ENCODE results near the gene NRF1.

Gene NRF1

DNA sequence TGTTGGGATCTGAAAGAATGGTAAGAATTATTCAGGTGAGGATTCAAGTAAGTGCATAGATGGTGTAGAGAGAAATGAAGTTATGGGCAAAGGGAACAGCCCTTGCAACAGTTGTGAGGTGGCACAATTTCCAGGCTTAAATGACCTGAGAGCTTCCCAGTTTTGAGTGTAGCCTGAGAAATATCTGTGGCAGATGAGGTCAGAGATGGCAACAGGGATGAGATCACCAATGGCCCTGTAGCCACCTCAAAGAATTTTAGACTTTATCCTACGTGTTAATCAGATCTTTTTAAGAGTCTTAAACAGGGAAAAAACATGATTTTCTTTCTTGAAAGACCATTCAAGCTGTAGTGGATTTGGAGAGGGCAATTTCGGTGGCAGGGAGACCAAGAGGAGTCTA lies 1.9 kb upstream of the NRF1 start:
- Histone ChIP-seq H3K9me3 (ENCODE audit: control insufficient read depth, low read length) (no peaks in the 10 kb centered on the region), H3K4me3 (ENCODE audit: low read length) (no peak overlapping the region), H3K9ac (ENCODE audit: low read length) (no peak overlapping the region), H3K27me3 (ENCODE audit: control insufficient read depth, insufficient read depth, low read length) (no peaks in the 10 kb centered on the region), H3K36me3 (ENCODE audit: control insufficient read depth, insufficient read depth, low read length) (no peaks in the 10 kb centered on the region), H3K4me1 (ENCODE audit: control insufficient read depth, insufficient read depth, low read length) (peaks cover 4% of the 10 kb centered on the region)

DNA sequence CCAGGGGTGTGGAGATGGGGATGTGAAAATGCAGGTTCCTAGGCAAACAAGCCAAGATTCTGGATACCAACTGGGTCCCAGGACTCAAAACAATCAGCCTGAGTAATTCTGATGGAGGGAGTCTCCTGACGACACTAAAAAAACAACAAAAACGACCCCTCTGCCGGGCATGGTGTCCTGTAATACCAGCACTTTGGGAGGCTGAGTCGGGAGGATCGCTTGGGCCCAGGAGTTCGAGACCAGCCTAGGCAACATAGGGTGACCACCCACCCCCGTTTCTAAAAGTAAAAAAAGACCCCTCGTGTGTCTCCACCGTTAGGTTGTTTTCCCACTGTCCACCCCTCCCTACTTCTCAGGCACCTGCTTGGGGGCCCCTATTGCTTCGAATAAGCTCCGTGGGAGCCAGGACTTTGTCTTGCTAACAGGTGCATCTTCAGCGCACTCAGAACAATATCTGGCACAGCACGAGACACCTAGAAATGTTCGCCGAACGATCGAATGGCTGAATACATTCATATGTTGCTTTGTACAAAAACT lies 743 bp upstream of the NRF1 start:
- no peaks in the 10 kb centered on the region for H3K36me3 ChIP-seq (ENCODE audit: control insufficient read depth, insufficient read depth, low read length)
- H3K9me3 ChIP-seq (ENCODE audit: control insufficient read depth, low read length): no peaks in the 10 kb centered on the region
- H3K4me1 ChIP-seq (ENCODE audit: control insufficient read depth, insufficient read depth, low read length): peaks cover 4% of the 10 kb centered on the region
- H3K27me3 ChIP-seq (ENCODE audit: control insufficient read depth, insufficient read depth, low read length): no peaks in the 10 kb centered on the region
- peak overlapping the region; percentile 99 for H3K9ac ChIP-seq (ENCODE audit: low read length)
- peak overlapping the region; percentile 92 for H3K4me3 ChIP-seq (ENCODE audit: low read length)

DNA sequence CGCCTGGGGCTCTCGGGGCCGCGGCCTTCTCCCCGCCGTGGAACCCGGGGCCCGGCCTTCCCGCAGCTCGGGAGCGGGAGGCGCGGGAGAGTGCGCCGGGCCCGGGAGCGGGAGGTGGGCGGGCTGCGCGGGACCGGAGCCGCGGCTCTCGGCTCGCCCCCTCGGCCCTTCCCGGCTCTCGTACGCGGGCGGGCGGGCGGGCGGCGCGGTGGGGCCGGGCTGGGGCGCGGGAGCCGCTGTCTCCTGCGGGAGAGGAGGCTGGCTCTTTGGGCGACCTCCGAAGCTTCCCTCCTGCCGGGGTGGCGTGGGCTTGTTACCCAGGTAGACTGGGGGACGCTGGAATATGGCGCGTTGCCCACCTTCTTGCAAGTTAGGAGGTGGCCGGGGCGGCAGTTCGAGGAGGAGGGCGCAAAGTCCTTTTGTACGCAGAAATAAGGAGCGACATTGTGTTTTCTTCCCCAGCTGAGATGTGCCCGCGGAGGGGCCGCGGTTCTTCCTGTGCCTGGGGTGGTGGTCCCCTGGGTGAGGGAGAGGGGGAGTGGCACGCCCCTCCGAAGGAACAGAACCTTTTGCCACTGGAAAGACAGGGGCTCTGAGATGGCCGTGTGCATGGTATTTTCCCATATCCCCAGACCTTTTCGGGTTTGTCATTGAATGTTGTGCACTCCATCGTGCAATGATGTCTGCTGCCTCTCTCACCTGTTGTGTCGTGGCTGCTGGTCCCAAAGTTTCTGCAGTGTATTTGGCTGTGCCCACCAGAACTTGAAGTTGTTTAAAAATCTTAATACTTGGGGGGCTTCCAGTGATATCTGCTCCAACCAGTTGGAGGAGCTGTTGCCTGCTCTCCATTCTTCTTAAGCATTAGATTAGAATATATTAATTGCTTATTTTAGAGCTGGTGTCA lies 844 bp downstream of the NRF1 start:
- Histone ChIP-seq H3K9ac (ENCODE audit: low read length) (peak overlapping the region; percentile 96), H3K27me3 (ENCODE audit: control insufficient read depth, insufficient read depth, low read length) (no peaks in the 10 kb centered on the region), H3K4me3 (ENCODE audit: low read length) (peak overlapping the region; percentile 76), H3K36me3 (ENCODE audit: control insufficient read depth, insufficient read depth, low read length) (no peaks in the 10 kb centered on the region), H3K9me3 (ENCODE audit: control insufficient read depth, low read length) (no peaks in the 10 kb centered on the region), H3K4me1 (ENCODE audit: control insufficient read depth, insufficient read depth, low read length) (peaks cover 4% of the 10 kb centered on the region)

DNA sequence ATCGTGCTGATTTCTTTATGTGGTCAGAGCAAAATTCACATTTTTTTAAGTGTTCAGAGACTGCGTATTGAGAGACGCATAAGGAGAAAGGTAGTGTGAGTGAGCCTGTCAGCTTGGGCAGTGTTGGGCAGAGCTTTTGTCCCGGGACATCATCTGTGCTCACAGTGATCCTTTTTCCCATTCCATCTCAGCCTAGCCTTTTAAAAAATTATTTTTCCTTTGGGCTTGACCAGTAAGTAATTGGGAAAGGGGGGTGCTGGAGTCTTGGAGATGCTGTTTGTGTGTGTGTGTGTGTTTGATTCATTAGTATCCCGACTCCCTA lies 1.5 kb downstream of the NRF1 start:
- Histone ChIP-seq H3K9me3 (ENCODE audit: control insufficient read depth, low read length) (no peaks in the 10 kb centered on the region), H3K4me3 (ENCODE audit: low read length) (no peak overlapping the region), H3K27me3 (ENCODE audit: control insufficient read depth, insufficient read depth, low read length) (no peaks in the 10 kb centered on the region), H3K36me3 (ENCODE audit: control insufficient read depth, insufficient read depth, low read length) (no peaks in the 10 kb centered on the region), H3K4me1 (ENCODE audit: control insufficient read depth, insufficient read depth, low read length) (peaks cover 4% of the 10 kb centered on the region), H3K9ac (ENCODE audit: low read length) (peak overlapping the region; percentile 96)

DNA sequence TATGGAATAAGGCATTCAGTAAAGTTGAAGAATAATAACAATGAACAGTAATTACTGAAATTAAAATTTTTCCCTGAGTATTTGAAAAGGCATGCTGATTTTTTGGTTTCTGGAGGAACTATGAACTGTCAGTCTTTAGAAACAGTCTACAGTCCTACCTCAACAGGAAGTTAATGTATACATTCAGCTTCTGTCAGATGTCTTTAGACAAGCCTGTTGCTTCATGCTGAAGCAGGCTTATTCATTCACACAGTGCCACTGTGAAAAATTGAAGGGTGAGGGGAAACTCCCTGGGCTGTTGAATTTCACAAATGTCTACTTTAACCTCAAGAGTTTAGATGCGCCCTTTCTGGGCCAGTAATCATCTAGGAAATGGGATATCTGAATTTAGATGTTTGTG lies 3.5 kb downstream of the NRF1 start:
- no peaks in the 10 kb centered on the region for H3K27me3 ChIP-seq (ENCODE audit: control insufficient read depth, insufficient read depth, low read length)
- H3K4me3 ChIP-seq (ENCODE audit: low read length): no peak overlapping the region
- no peaks in the 10 kb centered on the region for H3K9me3 ChIP-seq (ENCODE audit: control insufficient read depth, low read length)
- peaks cover 4% of the 10 kb centered on the region for H3K4me1 ChIP-seq (ENCODE audit: control insufficient read depth, insufficient read depth, low read length)
- H3K36me3 ChIP-seq (ENCODE audit: control insufficient read depth, insufficient read depth, low read length): no peaks in the 10 kb centered on the region
- no peak overlapping the region for H3K9ac ChIP-seq (ENCODE audit: low read length)

DNA sequence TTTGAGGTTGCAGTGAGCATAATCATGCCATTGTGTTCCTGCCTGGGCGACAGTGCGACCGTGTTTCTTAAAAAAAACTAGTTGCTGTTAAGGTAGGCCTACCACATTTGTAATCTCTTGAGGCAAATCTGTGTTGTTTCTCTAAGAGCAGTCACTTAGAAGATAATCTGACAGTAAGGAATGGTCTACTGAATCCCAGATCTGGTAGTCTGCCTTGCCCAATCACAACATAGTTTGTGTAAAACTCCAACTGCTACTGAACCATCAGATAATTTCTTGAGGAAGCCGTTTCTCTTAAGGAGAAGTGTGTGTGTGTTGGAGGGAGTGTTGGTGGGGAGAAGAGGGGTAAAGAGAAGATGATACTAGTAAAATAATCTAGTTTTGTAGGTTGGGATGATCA lies 5.0 kb downstream of the NRF1 start:
- H3K4me1 ChIP-seq (ENCODE audit: control insufficient read depth, insufficient read depth, low read length): peaks cover 4% of the 10 kb centered on the region
- no peaks in the 10 kb centered on the region for H3K9me3 ChIP-seq (ENCODE audit: control insufficient read depth, low read length)
- no peaks in the 10 kb centered on the region for H3K27me3 ChIP-seq (ENCODE audit: control insufficient read depth, insufficient read depth, low read length)
- H3K36me3 ChIP-seq (ENCODE audit: control insufficient read depth, insufficient read depth, low read length): no peaks in the 10 kb centered on the region
- H3K4me3 ChIP-seq (ENCODE audit: low read length): no peak overlapping the region
- no peak overlapping the region for H3K9ac ChIP-seq (ENCODE audit: low read length)

DNA sequence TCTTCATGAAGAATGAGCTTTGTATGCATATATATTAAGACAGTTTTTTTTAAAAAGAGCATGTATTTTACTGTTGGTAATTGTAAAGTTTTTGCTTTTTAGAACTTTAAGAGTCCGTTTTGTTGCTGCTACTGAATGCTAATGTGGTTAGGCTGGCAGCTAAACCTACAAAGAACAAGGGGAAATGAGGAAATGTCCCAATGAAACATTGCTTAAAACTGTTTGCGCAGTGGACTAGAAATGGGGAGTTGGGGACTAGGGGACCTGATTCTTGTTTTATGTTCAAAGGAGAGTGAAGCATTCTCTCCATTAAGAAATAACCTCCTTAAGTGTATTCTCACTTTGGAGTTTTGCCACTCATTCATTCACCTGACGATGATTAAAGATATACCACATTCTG lies 5.7 kb downstream of the NRF1 start:
- H3K9me3 ChIP-seq (ENCODE audit: control insufficient read depth, low read length): no peaks in the 10 kb centered on the region
- H3K4me3 ChIP-seq (ENCODE audit: low read length): no peak overlapping the region
- H3K27me3 ChIP-seq (ENCODE audit: control insufficient read depth, insufficient read depth, low read length): no peaks in the 10 kb centered on the region
- H3K9ac ChIP-seq (ENCODE audit: low read length): no peak overlapping the region
- H3K4me1 ChIP-seq (ENCODE audit: control insufficient read depth, insufficient read depth, low read length): peaks cover 4% of the 10 kb centered on the region
- H3K36me3 ChIP-seq (ENCODE audit: control insufficient read depth, insufficient read depth, low read length): no peaks in the 10 kb centered on the region

DNA sequence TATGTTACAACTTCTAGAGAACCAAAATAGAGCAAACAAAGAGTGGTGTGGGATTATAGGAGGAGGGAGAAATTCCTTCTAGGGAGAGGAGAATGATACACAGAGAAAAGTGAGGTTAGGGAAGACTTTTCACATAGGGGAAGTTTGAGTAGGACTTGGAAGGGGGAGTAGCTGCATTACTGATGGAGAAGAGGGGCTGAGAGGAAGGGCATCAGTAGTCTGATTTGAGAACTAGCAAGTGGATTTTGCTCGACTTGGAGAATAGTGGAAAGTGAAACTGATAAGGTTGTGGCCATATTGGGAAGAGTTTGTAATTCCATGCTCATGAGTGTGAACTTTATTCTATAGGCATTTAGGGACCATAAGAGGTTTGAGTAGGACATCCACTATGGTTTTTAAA lies 6.1 kb downstream of the NRF1 start:
- H3K27me3 ChIP-seq (ENCODE audit: control insufficient read depth, insufficient read depth, low read length): no peaks in the 10 kb centered on the region
- H3K9ac ChIP-seq (ENCODE audit: low read length): no peak overlapping the region
- no peaks in the 10 kb centered on the region for H3K9me3 ChIP-seq (ENCODE audit: control insufficient read depth, low read length)
- H3K4me3 ChIP-seq (ENCODE audit: low read length): no peak overlapping the region
- H3K36me3 ChIP-seq (ENCODE audit: control insufficient read depth, insufficient read depth, low read length): no peaks in the 10 kb centered on the region
- peaks cover 4% of the 10 kb centered on the region for H3K4me1 ChIP-seq (ENCODE audit: control insufficient read depth, insufficient read depth, low read length)

DNA sequence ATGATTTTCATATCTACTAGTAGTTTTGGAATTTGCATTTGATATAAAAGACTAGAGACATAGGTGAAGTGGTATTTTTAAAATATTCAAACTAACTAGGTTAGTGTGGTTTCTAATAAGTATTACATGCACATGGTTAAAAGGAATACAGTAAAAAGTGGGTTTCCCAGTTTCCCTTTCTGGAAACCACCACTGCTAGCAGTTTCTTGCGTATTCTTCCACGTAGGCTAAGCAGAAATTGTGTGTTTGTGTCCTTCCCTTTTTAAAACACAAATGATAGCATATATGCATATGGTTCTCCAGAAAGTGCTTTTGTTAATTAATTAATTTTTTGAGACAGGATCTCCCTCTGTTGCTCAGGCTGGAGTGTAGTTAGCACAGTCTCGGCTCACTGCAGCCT lies 15.4 kb downstream of the NRF1 start:
- no peaks in the 10 kb centered on the region for H3K4me1 ChIP-seq (ENCODE audit: control insufficient read depth, insufficient read depth, low read length)
- no peaks in the 10 kb centered on the region for H3K27me3 ChIP-seq (ENCODE audit: control insufficient read depth, insufficient read depth, low read length)
- no peaks in the 10 kb centered on the region for H3K9me3 ChIP-seq (ENCODE audit: control insufficient read depth, low read length)
- H3K36me3 ChIP-seq (ENCODE audit: control insufficient read depth, insufficient read depth, low read length): no peaks in the 10 kb centered on the region
- H3K9ac ChIP-seq (ENCODE audit: low read length): no peak overlapping the region
- H3K4me3 ChIP-seq (ENCODE audit: low read length): no peak overlapping the region

DNA sequence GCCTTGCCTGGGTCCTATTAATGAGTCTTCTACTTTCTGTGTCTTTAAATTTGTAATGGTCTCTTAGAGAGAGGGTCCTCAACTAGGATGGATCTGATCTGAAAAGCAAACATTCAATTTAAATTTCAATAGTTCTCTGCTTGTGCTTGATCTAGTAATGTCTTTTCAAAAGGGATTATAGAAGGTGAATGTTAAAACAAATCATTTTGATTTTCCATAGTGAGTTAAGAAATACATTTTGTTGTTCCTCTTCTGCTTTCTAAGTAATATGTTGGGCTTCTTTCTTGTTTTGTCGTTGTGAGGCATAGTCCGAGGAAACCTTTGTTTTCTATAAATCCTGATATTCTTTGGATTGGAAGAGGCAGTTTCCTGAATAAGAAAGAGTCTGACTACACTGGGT lies 18.8 kb downstream of the NRF1 start:
- no peaks in the 10 kb centered on the region for H3K9me3 ChIP-seq (ENCODE audit: control insufficient read depth, low read length)
- H3K36me3 ChIP-seq (ENCODE audit: control insufficient read depth, insufficient read depth, low read length): no peaks in the 10 kb centered on the region
- H3K9ac ChIP-seq (ENCODE audit: low read length): no peak overlapping the region
- H3K4me3 ChIP-seq (ENCODE audit: low read length): no peak overlapping the region
- H3K4me1 ChIP-seq (ENCODE audit: control insufficient read depth, insufficient read depth, low read length): no peaks in the 10 kb centered on the region
- H3K27me3 ChIP-seq (ENCODE audit: control insufficient read depth, insufficient read depth, low read length): no peaks in the 10 kb centered on the region

DNA sequence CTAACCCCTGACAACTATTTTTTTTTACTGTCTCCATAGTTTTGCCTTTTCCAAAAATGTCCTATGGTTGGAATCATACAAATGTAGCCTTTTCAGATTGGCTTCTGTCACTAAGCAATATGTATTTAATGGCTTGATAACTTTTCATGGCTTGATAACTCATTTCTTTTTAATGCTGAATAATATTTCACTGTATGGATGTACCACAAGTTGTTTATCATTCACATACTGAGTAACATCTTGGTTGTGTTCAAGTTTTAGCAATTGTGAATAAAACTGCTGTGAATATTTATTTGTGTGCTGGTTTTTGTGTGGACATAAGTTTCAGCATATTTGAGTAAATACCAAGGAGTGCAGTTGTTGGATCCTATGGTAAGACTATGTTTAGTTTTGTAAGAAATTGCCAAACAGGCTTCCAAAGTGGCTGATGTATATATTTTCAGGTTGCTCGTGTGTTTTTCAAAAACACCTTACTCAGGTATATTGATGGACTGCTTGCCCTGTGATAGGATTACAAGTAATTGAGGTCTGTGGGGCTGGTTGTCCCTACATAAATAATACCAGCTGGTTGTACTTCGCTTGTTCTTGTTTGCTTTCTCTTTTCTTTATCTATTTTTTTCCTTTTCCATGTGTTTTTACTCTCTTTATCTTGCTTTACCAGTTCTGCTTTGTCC lies 23.0 kb downstream of the NRF1 start:
- H3K4me1 ChIP-seq (ENCODE audit: control insufficient read depth, insufficient read depth, low read length): no peaks in the 10 kb centered on the region
- H3K27me3 ChIP-seq (ENCODE audit: control insufficient read depth, insufficient read depth, low read length): no peaks in the 10 kb centered on the region
- H3K36me3 ChIP-seq (ENCODE audit: control insufficient read depth, insufficient read depth, low read length): no peaks in the 10 kb centered on the region
- no peak overlapping the region for H3K4me3 ChIP-seq (ENCODE audit: low read length)
- no peaks in the 10 kb centered on the region for H3K9me3 ChIP-seq (ENCODE audit: control insufficient read depth, low read length)
- H3K9ac ChIP-seq (ENCODE audit: low read length): no peak overlapping the region

DNA sequence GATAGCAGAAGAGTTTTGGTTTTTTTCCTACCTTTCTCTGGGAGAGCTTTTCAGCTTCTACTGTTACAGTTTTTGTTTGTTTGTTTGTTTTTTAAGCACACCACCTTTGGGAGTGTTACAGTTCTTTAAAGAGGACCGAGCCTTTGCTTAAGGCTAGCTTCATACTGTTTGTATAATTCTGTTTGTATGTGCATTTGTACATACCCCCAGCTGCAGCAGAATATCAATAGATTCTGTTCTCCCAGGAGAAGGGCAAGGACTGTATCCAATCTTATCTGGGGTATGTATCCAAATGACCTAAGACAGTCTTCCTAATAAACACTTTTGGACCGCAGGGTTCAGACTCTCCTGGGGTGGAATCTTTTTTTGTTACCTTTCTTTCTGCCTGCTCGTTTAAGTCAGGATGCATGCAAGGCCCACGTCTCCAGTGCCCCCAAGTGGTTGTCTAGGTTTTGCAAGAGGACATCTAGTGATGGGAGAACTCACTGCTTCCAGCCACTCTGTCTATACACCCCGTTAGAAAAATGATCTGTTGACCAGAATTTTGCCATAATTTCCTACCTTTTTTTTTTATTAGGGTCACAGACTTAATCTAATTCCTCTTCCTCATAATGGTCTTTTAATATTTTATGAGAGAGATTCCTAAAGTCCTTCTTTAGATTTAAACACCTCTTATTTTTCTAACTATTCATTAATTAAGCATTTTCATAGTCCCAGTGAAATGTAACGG lies 23.9 kb downstream of the NRF1 start:
- Histone ChIP-seq H3K4me3 (ENCODE audit: low read length) (no peak overlapping the region), H3K27me3 (ENCODE audit: control insufficient read depth, insufficient read depth, low read length) (no peaks in the 10 kb centered on the region), H3K4me1 (ENCODE audit: control insufficient read depth, insufficient read depth, low read length) (no peaks in the 10 kb centered on the region), H3K36me3 (ENCODE audit: control insufficient read depth, insufficient read depth, low read length) (no peaks in the 10 kb centered on the region), H3K9ac (ENCODE audit: low read length) (no peak overlapping the region), H3K9me3 (ENCODE audit: control insufficient read depth, low read length) (no peaks in the 10 kb centered on the region)

Measured in mucosa of stomach (tissue), 1 donor.